NCI-H1048 (cell line): ENCODE measurements around the gene RASSF5.

Source experiments
- DNase-seq: peaks from one replicate; lab custom pipeline; 2025; lab: John Stamatoyannopoulos, UW

The RASSF5 gene

GRCh38 chr1:206507284-206508129 is at the start of gene RASSF5:
Gene RASSF5 (plus strand): TSS chr1:206507531. CDS start chr1:206507603, 72 bp downstream.
- DNase-seq = no peak

GRCh38 chr1:206459703-206460102 is 47.6 kb upstream of the RASSF5 start:
- DNase-seq = no peak

DNA sequence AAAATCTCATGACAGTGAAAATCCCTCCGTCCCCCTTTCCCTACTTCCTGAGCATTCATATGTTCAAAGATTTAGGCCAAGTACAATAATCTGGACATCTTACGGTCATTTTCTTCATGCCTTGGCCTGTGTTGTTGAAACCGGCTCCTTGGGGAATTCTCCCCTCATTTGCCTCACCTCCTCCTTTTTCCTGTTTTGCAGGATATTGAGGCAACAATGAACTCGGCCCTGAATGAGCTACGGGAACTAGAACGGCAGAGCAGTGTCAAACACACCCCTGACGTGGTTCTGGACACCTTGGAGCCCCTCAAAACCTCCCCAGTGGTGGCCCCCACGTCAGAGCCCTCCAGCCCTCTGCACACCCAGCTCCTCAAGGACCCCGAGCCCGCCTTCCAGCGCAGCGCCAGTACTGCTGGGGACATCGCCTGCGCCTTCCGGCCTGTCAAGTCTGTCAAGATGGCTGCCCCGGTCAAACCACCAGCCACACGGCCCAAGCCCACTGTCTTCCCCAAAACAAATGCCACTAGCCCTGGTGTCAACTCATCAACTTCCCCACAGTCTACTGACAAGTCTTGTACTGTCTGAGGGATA is 46.4 kb upstream of the RASSF5 start:
- DNase-seq = no peak

- peak; percentile 46 for DNase-seq
Measured at GRCh38 chr1:206461602-206462455, 45.5 kb upstream of the RASSF5 start.

GRCh38 chr1:206463137-206463536 is 44.2 kb upstream of the RASSF5 start:
- no peak for DNase-seq

- no peak for DNase-seq
Measured at GRCh38 chr1:206463911-206464310, 43.4 kb upstream of the RASSF5 start.

DNA sequence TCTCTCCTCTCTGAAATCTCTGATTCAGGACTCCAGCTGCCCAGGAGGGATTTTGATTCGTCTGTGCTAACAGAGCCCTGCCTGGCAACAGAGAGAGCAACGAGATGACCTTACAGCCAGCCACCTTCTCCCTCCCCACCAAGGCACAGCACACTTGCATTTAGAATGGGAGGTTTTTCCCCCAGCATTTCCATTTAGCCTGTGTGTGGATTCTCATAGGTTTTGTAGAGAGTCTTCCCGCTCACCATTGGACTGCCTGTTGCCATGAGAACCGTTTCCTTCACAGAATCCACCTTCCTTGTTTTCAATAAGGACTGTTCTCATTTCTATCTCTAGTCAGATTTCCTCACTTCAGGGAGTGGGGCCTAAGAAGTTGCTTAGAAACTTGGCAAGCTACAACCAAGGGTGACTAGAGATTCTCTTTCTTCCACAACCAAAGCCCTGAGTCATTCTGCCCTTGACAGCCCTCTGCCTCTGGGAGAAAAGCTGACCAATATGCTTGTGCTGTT is 42.8 kb upstream of the RASSF5 start:
- DNase-seq = no peak

- no peak for DNase-seq
Measured at GRCh38 chr1:206465951-206466350, 41.4 kb upstream of the RASSF5 start.

GRCh38 chr1:206466840-206467649 is 40.3 kb upstream of the RASSF5 start:
- DNase-seq = no peak

- no peak for DNase-seq
Measured at GRCh38 chr1:206467915-206468314, 39.4 kb upstream of the RASSF5 start.

- DNase-seq = no peak
Measured at GRCh38 chr1:206468571-206468970, 38.8 kb upstream of the RASSF5 start.

DNA sequence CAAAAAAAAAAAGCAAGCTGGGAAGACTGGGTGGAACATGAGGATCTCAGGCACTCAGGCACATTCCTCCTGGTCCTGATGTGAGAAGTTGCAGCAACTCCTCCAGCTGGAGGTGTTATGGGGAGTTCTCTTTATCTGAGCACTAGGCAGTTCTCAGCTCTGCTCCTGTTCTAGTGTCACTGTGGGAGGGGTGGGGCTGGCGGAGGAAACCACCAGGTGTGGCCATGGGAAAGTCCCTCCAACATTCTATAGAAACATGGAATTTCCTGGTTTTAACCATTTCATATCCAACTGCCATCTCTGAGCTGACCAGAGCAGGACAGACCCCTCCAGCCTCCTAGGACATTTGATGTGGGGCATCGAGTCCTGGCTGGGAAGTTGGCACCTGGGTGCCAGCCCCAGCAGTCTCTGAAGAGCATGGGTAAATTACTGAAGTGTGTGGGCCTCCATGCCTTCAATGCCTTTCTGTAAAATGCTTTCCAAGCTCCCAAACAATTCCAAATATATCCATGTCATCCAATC is 37.9 kb upstream of the RASSF5 start:
- no peak for DNase-seq

GRCh38 chr1:206469933-206470691 is 37.2 kb upstream of the RASSF5 start, which contains the start of gene IKBKE:
Gene IKBKE (plus strand): TSS chr1:206470476. CDS start chr1:206473228, 2,752 bp downstream.
- DNase-seq = no peak

- DNase-seq = no peak
Measured at GRCh38 chr1:206470692-206471414, 36.5 kb upstream of the RASSF5 start.

DNA sequence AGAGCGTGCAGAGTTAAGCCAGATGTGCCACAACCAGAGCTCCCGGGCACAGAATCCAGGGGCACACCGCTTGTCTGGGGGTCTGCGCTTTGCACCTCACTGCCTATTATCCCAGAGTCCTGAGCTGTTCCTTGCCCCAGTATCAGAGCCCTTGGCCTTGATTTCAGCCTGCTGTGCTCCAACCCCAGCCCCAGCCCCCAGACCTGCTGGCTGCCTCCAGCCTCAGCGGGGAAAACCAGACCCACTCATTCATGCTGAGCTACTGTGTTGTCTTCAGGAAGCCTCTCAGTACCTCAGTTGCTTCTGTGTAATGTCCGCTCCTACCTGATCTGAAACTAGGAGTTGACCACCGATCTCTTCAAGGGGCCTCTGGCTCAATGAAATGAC is 35.9 kb upstream of the RASSF5 start:
- no peak for DNase-seq

DNA sequence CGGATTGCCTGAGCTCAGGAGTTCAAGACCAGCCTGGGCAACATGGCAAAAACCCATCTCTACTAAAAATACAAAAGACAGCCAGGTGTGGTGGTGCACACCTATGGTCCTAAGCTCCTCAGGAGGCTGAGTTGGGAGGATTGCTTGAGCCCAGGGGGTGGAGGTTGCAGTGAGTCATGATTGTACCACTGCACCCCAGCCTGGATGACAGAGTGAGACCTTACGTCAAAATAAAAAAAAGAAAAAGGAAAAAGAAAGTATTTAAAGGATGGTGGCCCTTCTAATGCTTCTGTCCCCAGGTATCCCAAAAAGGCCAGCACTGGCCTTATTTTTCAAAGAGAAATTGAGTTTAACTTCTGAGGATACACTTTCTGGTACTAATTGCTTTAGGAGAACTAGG is 35.3 kb upstream of the RASSF5 start:
- no peak for DNase-seq

GRCh38 chr1:206472454-206472853 is 34.9 kb upstream of the RASSF5 start:
- DNase-seq = no peak

DNA sequence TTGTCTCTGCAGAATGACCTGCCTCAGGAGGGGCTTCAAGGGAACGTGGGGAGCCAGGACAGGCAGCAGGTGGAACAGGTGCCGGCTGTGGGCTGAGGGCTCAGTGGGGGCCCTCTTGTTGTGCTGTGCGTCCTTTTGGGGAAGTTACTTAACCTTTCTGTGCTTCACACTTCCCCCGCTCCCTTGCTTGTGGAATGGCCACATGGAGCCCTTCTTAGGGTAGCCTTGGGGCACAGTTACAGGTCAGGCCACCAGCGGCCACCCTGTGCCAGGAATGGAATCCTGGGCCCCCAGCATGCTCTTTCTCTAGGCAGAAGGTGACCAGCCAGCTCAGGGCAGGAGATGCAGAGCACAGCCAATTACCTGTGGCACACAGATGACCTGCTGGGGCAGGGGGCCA is 34.4 kb upstream of the RASSF5 start:
- no peak for DNase-seq

GRCh38 chr1:206476058-206476457 is 31.3 kb upstream of the RASSF5 start:
- no peak for DNase-seq

DNA sequence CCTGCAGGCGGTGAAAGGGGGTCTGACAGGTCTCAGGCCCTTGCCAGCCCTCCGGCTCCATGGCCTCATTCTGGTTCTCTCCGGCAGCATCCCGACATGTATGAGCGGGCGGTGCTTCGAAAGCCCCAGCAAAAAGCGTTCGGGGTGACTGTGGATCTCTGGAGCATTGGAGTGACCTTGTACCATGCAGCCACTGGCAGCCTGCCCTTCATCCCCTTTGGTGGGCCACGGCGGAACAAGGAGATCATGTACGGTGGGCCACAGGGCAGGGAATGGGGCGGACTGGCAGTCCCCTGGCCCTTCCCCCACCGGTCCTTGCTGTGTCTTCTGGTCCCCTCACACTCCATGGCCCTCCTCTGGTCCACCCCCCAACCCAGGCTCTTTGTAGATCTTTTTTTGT is 30.7 kb upstream of the RASSF5 start:
- no peak for DNase-seq
